K562 (cell line): ENCODE measurements around the gene SFTPB. TPM values are rescaled to one million over a fixed set of nuclear protein-coding genes. Genes with fewer than 3 reads are reported as not detected.
"Not testable (repeated sequence)": the region's sequence is repeated elsewhere in the genome, so short reads cannot be mapped to it uniquely, and the experiment has no call there.

Experiments
- ATAC-seq: fragments of 200-7000 bp; cut with Tn5 transposase; 3 replicates; pipeline ENCODE4 v1.9.1; 2020; ENCODE audit warnings: moderate library complexity
- BruUV-seq: library from RNA; stranded (reverse); fragments of 400-500 nt; replicated peaks from 2 replicates; lab custom pipeline; 2021; lab: Mats Ljungman, UMichigan
- CTCF ChIA-PET: fragments of 300-600 bp; formaldehyde crosslinking; extraction: SDS; loops from one replicate; lab custom pipeline; 2021; ENCODE audit warnings: low intra/inter-chr PET ratio; lab: Yijun Ruan, JAX
- POLR2A ChIA-PET: fragments of 300-600, 350-650 bp; sonication (Branson Sonifier 250); formaldehyde crosslinking; extraction: SDS; loops from one replicate; lab custom pipeline; 2021; ENCODE audit warnings: antibody characterized with exemption, inconsistent platforms; lab: Yijun Ruan, JAX
- DNase-seq, 4 experiments: peaks; one replicate each; pipeline versions ENCODE4 v3.0.0 to v3.0.0-alpha.2; 2011 to 2018; ENCODE audit warnings: low spot score in 3 of 4, mixed read lengths in 3 of 4; ENCODE audit errors: extremely low read depth in 1 of 4
- FAIRE-seq: peaks from 2 replicates; lab custom pipeline; 2011; peaks lifted over from hg19 to GRCh38; lab: Jason Lieb, UNC
- H2AFZ ChIP-seq: 2 replicates; pipeline ENCODE4 v1.6.0; 2011; ENCODE audit warnings: low read depth, low read length, control low read depth, inconsistent platforms
- H3K27ac ChIP-seq: fragments of 200-600 bp; 3 replicates; pipeline ENCODE4 v1.8.0; 2011; ENCODE audit warnings: low read depth, mild to moderate bottlenecking, control low read depth, inconsistent platforms, low read length, moderate library complexity, mixed read lengths; ENCODE audit errors: extremely low read depth
- H3K27me3 ChIP-seq, 2 experiments: fragments of 300-600 bp in 1 of 2; 2 replicates in 1 of 2; 3 replicates in 1 of 2; pipeline versions ENCODE4 v1.6.0 to v1.8.0; 2011; ENCODE audit warnings: inconsistent platforms in 2 of 2, low read length in 2 of 2, mild to moderate bottlenecking in 1 of 2, mixed read lengths in 1 of 2, moderate library complexity in 1 of 2; ENCODE audit not compliant: control insufficient read depth in 2 of 2, insufficient read depth in 2 of 2
- H3K36me3 ChIP-seq: fragments of 300-600 bp; 3 replicates; pipeline ENCODE4 v1.8.0; 2011; ENCODE audit warnings: mild to moderate bottlenecking, low read length, inconsistent platforms; ENCODE audit not compliant: control insufficient read depth, insufficient read depth
- H3K4me1 ChIP-seq, 2 experiments: fragments of 200-600 bp in 1 of 2; replicated peaks in 1 of 2; 2 replicates in 1 of 2; 3 replicates in 1 of 2; pipeline versions ENCODE4 v1.5.1 to v1.8.0; 2011; ENCODE audit warnings: inconsistent platforms in 2 of 2, low read length in 2 of 2, mild to moderate bottlenecking in 1 of 2, mixed read lengths in 1 of 2, moderate library complexity in 1 of 2; ENCODE audit not compliant: control insufficient read depth in 2 of 2, insufficient read depth in 2 of 2
- H3K4me2 ChIP-seq: 2 replicates; pipeline ENCODE4 v1.6.1; 2011; ENCODE audit warnings: low read length, control low read depth, inconsistent platforms, mixed read lengths; ENCODE audit not compliant: insufficient read depth
- H3K4me3 ChIP-seq: fragments of 200-600 bp; sonication (generic), shearing (Covaris generic); 2 replicates; pipeline ENCODE4 v1.5.1; 2016; ENCODE audit warnings: control low read depth, inconsistent platforms
- H3K79me2 ChIP-seq: fragments of 200-600 bp; 3 replicates; pipeline ENCODE4 v1.8.0; 2011; ENCODE audit warnings: low read length, inconsistent platforms; ENCODE audit not compliant: control insufficient read depth, insufficient read depth
- H3K9ac ChIP-seq, 2 experiments: 2 replicates each; pipeline versions ENCODE4 v1.6.0 to v1.6.1; 2011; ENCODE audit warnings: low read depth in 2 of 2, low read length in 2 of 2, control low read depth in 1 of 2, inconsistent platforms in 1 of 2, mild to moderate bottlenecking in 1 of 2, mixed read lengths in 1 of 2; ENCODE audit not compliant: insufficient read depth in 1 of 2
- H3K9me1 ChIP-seq: one replicate; pipeline ENCODE4 v1.6.0; 2011; ENCODE audit warnings: inconsistent platforms, mild to moderate bottlenecking, low read length, moderate library complexity; ENCODE audit not compliant: control insufficient read depth, insufficient read depth
- H3K9me3 ChIP-seq: replicated peaks from 2 replicates; pipeline ENCODE4 v1.5.1; 2011; ENCODE audit warnings: low read depth, low read length, inconsistent platforms; ENCODE audit not compliant: control insufficient read depth, insufficient read depth
- H4K20me1 ChIP-seq: replicated peaks from 2 replicates; pipeline ENCODE4 v1.6.1; 2011; ENCODE audit warnings: low read length, inconsistent platforms, mixed read lengths; ENCODE audit not compliant: control insufficient read depth, insufficient read depth
- BCOR ChIP-seq: fragments of 450-650 bp; IDR thresholded peaks from 2 replicates; pipeline ENCODE4 v1.6.1; 2016
- MED1 ChIP-seq: sonication (generic); formaldehyde crosslinking; IDR thresholded peaks from 2 replicates; pipeline ENCODE4 v1.8.1; 2023; ENCODE audit warnings: missing genetic modification reagents, borderline replicate concordance
- WGBS: fragments of 100-300 bp; shearing (Covaris generic); methylation state at CpG from one replicate; pipeline ENCODE4 v1.1.6; 2016; ENCODE audit warnings: low coverage, mixed read lengths; ENCODE audit not compliant: insufficient coverage; ENCODE audit errors: missing lambda C conversion rate; 5-methylcytosine and 5-hydroxymethylcytosine counted together
- in situ Hi-C: fragments of 300-500 bp; cut with MboI; formaldehyde crosslinking; loops from 4 replicates; pipeline ENCODE4 v1.15.0; 2018; ENCODE audit warnings: inconsistent platforms, mixed read lengths
- intact Hi-C: fragments of 100-400 bp; cut with micrococcal nuclease; formaldehyde crosslinking; loops from 2 replicates; pipeline ENCODE4 v1.14.2; 2022
- polyA plus RNA-seq, 8 experiments: library from polyadenylated mRNA; depleted of rRNA in 4 of 8; stranded (reverse) in 5 of 8; unstranded in 3 of 8; fragments of >200 nt; fragmentation: Nextera tagmentation in 2 of 8; fragmentation: Illumina TruSeq in 1 of 8; extraction: Ambion mirVana in 2 of 8; extraction: Trizol in 1 of 8; gene quantifications; 2 replicates each; pipeline versions ENCODE4 v1.2.1 to v1.2.3, GENCODE V29; 2011 to 2014; ENCODE audit warnings: inconsistent platforms in 1 of 8, missing spikeins in 1 of 8
- total RNA-seq, 7 experiments: library from RNA; depleted of rRNA in 6 of 7; stranded (reverse); fragments of >200 nt in 6 of 7; fragmentation: Illumina TruSeq in 2 of 7; extraction: Trizol in 2 of 7; gene quantifications; 2 replicates each; pipeline versions ENCODE4 v1.2.1 to v1.2.3, GENCODE V29; 2011 to 2021; ENCODE audit warnings: low replicate concordance in 1 of 7
- TF ChIP-seq, protein P1 (sequence below): fragments of 150-350 bp; conservative IDR thresholded peaks from 2 replicates; pipeline ENCODE4 v1.6.1; 2014; ENCODE audit warnings: low read length

SFTPB gene
- total and polyA plus RNA-seq, 9 of the 15 experiments (the other 6 are each of a cell fraction or from before 2014, with no cell fraction given): 0.03 to 7.0 TPM; not detected in 7

GRCh38 chr2:85660725-85661124 is 7.3 kb downstream of the SFTPB start:
- H3K27me3 ChIP-seq: no peaks in the 10 kb centered on the region
- H3K9me3 ChIP-seq: no peaks in the 10 kb centered on the region
- no peak overlapping the region for H3K27ac ChIP-seq
- peaks cover 5% of the 10 kb centered on the region; the same call in 1 of the 3 replicates for H3K36me3 ChIP-seq
- CTCF ChIA-PET: interaction anchor here (0.7 kb wide), 1 partner anchor 46 kb away, joined by 4 read pairs; no protein-coding TSS in a partner anchor
- H3K9me1 ChIP-seq: peaks cover 3% of the 10 kb centered on the region
- H3K4me1 ChIP-seq: peaks cover 3 to 12% of the 10 kb centered on the region in 2 experiments; a peak in 3 of 5 replicates
- no TSS peak for BruUV-seq
- H3K79me2 ChIP-seq: no peaks in the 10 kb centered on the region
- TF ChIP-seq BCOR (no peak), MED1 (CRISPR knock-in tag) (no peak)
- TF ChIP-seq, protein P1, sequence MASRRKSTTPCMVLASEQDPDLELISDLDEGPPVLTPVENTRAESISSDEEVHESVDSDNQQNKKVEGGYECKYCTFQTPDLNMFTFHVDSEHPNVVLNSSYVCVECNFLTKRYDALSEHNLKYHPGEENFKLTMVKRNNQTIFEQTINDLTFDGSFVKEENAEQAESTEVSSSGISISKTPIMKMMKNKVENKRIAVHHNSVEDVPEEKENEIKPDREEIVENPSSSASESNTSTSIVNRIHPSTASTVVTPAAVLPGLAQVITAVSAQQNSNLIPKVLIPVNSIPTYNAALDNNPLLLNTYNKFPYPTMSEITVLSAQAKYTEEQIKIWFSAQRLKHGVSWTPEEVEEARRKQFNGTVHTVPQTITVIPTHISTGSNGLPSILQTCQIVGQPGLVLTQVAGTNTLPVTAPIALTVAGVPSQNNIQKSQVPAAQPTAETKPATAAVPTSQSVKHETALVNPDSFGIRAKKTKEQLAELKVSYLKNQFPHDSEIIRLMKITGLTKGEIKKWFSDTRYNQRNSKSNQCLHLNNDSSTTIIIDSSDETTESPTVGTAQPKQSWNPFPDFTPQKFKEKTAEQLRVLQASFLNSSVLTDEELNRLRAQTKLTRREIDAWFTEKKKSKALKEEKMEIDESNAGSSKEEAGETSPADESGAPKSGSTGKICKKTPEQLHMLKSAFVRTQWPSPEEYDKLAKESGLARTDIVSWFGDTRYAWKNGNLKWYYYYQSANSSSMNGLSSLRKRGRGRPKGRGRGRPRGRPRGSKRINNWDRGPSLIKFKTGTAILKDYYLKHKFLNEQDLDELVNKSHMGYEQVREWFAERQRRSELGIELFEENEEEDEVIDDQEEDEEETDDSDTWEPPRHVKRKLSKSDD: no peak
- TF ChIP-seq, all 486 proteins: peak for 0
- in situ Hi-C loops: no loop called here
- POLR2A ChIA-PET: interaction anchor here (0.5 to 0.6 kb wide), 2 partner anchors 78 to 782 kb away, joined by 3 read pairs; no protein-coding TSS in a partner anchor
- intact Hi-C loops: no loop called here
- Histone ChIP-seq H3K4me2 (no peak overlapping the region), H4K20me1 (0 out of 2 replicates have a peak, but pooled peaks cover 5% of the 10 kb centered on the region), H3K9ac (no peak overlapping the region), H3K4me3 (no peak overlapping the region), H2AFZ (no peak overlapping the region)
- no peak for DNase-seq
- ATAC-seq: no peak
- 62% methylated on average over 5 of the region's 7 CpGs for WGBS
- no peak for FAIRE-seq

GRCh38 chr2:85660301-85660700 is 7.7 kb downstream of the SFTPB start:
- H3K4me1 ChIP-seq: peaks cover 3 to 12% of the 10 kb centered on the region in 2 experiments; a peak in 3 of 5 replicates
- H3K27ac ChIP-seq, BruUV-seq, H2AFZ ChIP-seq, H3K36me3 ChIP-seq, H3K9me3 ChIP-seq, H3K9ac ChIP-seq, DNase-seq, H4K20me1 ChIP-seq, FAIRE-seq, H3K27me3 ChIP-seq, intact Hi-C loops, in situ Hi-C loops, ATAC-seq, H3K9me1 ChIP-seq, H3K4me3 ChIP-seq, H3K79me2 ChIP-seq, H3K4me2 ChIP-seq: not testable (repeated sequence)
- ChIA-PET POLR2A (interaction anchor here (0.5 to 3.4 kb wide), 2 partner anchors 11 to 79 kb away, joined by 3 to 17 read pairs; no protein-coding TSS in a partner anchor), CTCF (interaction anchor here (0.7 kb wide), 1 partner anchor 47 kb away, joined by 4 read pairs; no protein-coding TSS in a partner anchor)
- 94% methylated on average over 8 of the region's 11 CpGs for WGBS
